Neural progenitor cell (in vitro differentiated cells): Measurements from ENCODE around the gene OPA1.

Experiments
- EZH2 ChIP-seq: fragments of 200-600 bp; sonication (generic); IDR thresholded peaks from 2 replicates; pipeline ENCODE4 v1.6.1; 2017; ENCODE audit warnings: antibody characterized with exemption, mild to moderate bottlenecking, moderate library complexity
- EZH2phosphoT487 ChIP-seq: fragments of 200-600 bp; sonication (generic); IDR thresholded peaks from 2 replicates; pipeline ENCODE4 v1.6.1; 2017; ENCODE audit warnings: antibody characterized with exemption
- TF ChIP-seq, protein P1 (sequence below): fragments of 200-600 bp; sonication (generic); IDR thresholded peaks from 2 replicates; pipeline ENCODE4 v1.5.1; 2017; ENCODE audit warnings: antibody characterized with exemption, mild to moderate bottlenecking

DNA sequence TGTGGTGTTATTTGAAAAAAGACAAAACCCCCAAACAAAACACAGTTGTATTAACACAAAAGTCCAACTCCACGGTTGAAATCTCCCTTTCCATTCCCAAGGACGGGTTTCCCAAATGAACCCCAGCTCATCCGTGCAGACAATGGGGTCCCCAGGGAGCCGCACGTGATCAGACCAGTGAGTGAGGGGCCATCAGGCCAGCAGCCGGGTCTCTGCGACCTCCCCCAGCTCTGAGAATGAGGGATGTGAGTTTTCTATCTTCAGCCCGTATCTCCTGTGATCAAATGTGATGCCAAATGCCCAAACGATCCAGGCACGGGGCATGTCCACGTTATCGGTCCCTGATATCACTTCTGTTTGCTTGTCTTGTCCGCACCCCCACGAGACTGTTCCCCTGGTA lies 138.0 kb downstream of the OPA1 start:
- TF ChIP-seq, protein P1, sequence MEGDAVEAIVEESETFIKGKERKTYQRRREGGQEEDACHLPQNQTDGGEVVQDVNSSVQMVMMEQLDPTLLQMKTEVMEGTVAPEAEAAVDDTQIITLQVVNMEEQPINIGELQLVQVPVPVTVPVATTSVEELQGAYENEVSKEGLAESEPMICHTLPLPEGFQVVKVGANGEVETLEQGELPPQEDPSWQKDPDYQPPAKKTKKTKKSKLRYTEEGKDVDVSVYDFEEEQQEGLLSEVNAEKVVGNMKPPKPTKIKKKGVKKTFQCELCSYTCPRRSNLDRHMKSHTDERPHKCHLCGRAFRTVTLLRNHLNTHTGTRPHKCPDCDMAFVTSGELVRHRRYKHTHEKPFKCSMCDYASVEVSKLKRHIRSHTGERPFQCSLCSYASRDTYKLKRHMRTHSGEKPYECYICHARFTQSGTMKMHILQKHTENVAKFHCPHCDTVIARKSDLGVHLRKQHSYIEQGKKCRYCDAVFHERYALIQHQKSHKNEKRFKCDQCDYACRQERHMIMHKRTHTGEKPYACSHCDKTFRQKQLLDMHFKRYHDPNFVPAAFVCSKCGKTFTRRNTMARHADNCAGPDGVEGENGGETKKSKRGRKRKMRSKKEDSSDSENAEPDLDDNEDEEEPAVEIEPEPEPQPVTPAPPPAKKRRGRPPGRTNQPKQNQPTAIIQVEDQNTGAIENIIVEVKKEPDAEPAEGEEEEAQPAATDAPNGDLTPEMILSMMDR = no peak
- TF ChIP-seq EZH2phosphoT487 (no peak), EZH2 (no peak)
